ENCODE measurements around the gene AHSG.

The AHSG gene

DNA sequence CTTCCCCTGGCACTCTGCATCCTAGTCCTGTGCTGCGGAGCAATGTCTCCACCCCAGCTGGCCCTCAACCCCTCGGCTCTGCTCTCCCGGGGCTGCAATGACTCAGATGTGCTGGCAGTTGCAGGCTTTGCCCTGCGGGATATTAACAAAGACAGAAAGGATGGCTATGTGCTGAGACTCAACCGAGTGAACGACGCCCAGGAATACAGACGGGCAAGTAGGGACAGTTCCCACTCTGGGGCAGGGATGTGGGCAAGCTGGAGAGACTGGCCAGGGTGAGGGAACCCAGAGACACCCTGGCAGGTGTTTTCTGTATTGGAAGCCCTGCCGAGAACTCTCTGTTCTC is 27.6 kb downstream of the AHSG start:
- no peak for DNase-seq (ENCODE audit: low read depth)

GRCh38 chr3:186640929-186641328 is 28.1 kb downstream of the AHSG start:
- no peak for DNase-seq (ENCODE audit: low read depth)

DNA sequence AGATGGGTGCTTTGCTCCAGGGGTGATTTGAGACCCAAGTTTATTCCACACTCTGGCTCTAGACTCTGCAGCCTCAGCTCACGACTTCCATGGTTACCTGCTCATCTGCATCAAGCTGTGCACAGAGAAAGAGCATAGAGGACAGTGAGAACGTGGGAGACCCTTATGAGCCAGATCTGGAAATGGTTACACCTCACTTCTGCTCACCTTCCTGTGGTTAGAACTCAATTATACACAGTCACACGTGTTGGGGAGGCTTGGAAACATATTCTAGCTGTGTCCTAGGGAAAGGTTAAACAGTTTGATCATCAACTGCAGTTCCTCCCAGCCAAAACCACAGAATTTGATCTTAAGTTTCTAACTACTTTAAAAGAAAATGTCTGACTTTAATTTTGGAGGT is 29.2 kb downstream of the AHSG start:
- no peak for DNase-seq (ENCODE audit: low read depth)

GRCh38 chr3:186643493-186643892 is 30.6 kb downstream of the AHSG start:
- no peak for DNase-seq (ENCODE audit: low read depth)

DNA sequence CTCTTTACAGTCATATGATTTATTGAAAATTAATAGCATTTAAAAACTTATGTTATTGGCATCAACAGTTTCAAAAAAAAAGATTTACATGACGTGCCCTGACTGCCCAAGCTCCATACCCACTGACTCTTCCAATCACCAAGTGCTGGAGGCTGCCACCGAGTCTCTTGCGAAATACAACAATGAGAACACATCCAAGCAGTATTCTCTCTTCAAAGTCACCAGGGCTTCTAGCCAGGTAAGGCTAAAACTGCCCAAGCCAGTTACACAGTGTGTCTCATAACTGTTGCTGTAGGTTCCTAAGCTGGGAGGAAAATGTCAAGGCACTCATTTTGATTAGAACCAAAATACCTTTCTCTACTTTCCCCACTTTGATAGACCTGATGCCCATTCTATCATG is 31.8 kb downstream of the AHSG start:
- DNase-seq (ENCODE audit: low read depth), result no peak

GRCh38 chr3:186646106-186646505 is 33.2 kb downstream of the AHSG start:
- no peak for DNase-seq (ENCODE audit: low read depth)

DNA sequence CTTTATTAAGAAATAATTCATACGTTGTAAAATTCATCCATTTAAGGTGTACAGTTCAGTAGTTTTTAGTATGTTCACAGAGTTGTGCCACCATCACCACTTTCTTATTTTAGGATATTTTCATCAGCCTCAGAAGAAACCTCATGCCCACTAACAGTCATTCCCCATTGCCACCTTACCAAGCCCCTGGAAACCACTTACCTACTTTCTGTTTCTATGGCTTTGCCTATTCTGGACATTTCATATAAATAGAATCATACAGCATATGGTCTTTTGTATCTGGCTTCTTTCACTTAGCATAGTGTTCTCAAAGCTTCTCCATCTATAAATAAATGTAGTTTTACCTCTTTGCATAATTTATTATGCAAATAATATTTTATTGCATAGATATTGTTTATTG is 34.0 kb downstream of the AHSG start:
- DNase-seq (ENCODE audit: low read depth), result no peak

DNA sequence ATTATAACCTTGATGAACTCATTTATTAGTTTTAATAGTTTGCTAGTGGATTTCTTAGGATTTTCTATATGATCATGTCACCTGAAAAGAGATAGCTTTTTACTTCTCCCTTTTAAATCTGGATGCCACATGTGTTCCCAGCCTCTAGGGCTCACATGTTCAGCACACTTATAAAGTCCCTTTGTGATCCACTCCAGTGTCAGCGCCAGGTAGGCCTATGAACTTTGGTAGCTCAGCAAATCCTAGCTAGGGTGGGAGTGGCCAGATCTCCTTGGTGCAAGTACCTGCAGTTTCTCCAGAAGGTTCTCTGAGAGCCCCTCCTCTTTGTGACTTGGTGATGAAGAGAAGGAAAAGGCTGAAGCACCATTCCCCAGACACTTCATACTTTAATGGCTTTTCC is 36.0 kb downstream of the AHSG start:
- DNase-seq (ENCODE audit: low read depth), result no peak

GRCh38 chr3:186651678-186652215 is 38.9 kb downstream of the AHSG start:
- DNase-seq (ENCODE audit: low read depth), result no peak

DNA sequence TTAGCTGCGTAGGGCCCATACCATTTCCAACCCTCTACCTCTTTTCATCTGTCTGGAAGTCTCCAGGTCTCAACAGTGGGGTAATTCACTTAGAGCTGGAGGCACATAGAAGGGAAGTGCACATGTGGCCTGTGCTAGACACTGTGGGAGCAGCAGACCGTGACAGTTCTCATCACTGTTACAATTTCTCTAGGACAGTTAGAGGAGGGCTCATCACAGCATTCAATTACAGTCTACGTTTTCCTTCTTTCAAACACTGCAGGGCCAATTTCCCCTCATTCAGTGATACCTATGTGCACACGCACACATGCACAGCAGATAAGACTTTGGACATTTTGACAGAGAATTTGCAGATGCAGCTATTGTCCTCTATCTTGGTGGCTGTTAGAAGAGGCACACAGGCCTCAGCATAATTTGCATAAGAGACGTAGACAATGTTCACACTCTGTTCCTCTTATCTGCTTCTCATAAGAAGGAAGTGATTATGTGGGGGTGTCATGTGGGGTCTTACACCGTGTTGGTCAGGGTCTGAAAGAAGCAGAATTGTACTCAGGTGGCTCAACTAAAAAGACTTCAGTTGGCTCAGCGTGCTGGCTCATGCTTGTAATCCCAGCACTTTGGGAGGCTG is 40.3 kb downstream of the AHSG start:
- DNase-seq (ENCODE audit: low read depth), result no peak

GRCh38 chr3:186653984-186654383 is 41.1 kb downstream of the AHSG start:
- no peak for DNase-seq (ENCODE audit: low read depth)

GRCh38 chr3:186663361-186664118 is 50.7 kb downstream of the AHSG start:
- no peak for DNase-seq (ENCODE audit: low read depth)

- DNase-seq (ENCODE audit: low read depth), result no peak
These were observed 51.2 kb downstream of the AHSG start for GRCh38 chr3:186664119-186664495.

- no peak for DNase-seq (ENCODE audit: low read depth)
These were observed 51.6 kb downstream of the AHSG start for GRCh38 chr3:186664506-186664905.

DNA sequence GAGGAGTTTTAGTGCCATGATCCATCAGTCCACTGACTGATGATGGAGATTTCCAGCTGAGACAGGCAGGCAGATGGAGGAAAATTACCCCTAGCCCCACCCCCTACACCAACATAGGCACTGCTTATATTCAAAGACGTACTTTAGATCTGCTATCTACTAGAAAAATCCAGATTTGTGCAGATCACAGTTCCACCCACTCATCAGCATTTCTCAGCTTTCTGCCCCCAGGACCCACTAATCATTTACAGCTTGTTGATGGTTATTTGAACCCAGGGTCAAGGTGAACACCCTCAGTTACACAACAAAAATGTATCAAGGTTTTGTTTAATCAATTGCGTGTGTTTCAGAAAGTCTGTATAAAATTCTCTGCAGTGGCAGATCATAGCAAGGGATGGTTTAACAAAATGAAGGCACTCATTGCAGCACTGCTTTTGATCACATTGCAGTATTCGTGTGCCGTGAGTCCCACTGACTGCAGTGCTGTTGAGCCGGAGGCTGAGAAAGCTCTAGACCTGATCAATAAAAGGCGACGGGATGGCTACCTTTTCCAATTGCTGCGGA is 52.8 kb downstream of the AHSG start, which contains the start of gene HRG:
Gene HRG (plus strand): TSS at position 390 of the 564 bp plus-strand sequence. CDS start 18 bp downstream, at position 408.
- no peak for DNase-seq (ENCODE audit: low read depth)

- no peak for DNase-seq (ENCODE audit: low read depth)
These were observed 55.6 kb downstream of the AHSG start for GRCh38 chr3:186668426-186668825.

GRCh38 chr3:186669378-186670084 is 56.7 kb downstream of the AHSG start:
- DNase-seq (ENCODE audit: low read depth), result no peak

DNA sequence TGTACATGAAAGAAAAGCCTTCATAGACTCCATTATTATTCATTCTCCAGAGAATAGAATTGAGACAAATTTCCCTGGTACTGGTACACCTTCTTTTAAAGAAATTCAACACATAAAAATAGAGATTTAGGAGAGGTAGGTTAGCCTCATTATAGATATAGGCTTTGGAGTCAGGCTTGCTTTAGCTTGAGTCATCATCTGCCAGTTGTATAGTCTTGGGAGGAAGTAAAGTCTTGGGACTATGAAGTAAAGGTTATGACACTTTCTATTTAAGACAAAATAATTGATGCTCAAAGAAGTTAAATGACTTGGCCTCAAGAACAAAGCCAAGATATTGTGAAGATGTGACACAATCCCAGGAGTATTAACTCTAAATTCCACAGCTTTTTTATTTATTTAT is 57.3 kb downstream of the AHSG start:
- DNase-seq (ENCODE audit: low read depth), result no peak

Measured in activated T-helper 1 cell treated with Interleukin-2 at 50 U/mL for 16 hours (primary cell).